H1 (cell line): ENCODE measurements around the gene ELMO1.

Source experiments
- EP300 ChIP-seq, 2 experiments: IDR thresholded peaks; 1 replicate in 1 of 2; 2 replicates in 1 of 2; pipeline ENCODE4 v1.6.1; 2011 to 2012; ENCODE audit warnings: low read depth in 2 of 2, low read length in 2 of 2, mild to moderate bottlenecking in 2 of 2, borderline replicate concordance in 1 of 2, inconsistent platforms in 1 of 2, moderate library complexity in 1 of 2
- POLR2AphosphoS5 ChIP-seq: IDR thresholded peaks from 2 replicates; pipeline ENCODE4 v1.6.1; 2011; ENCODE audit warnings: low read depth, low read length
- RNF2 ChIP-seq: fragments of 200-900, 300-1000 bp; sonication (generic); IDR thresholded peaks from 2 replicates; pipeline ENCODE4 v1.7.1; 2016; ENCODE audit warnings: borderline replicate concordance, low read depth, mild to moderate bottlenecking, antibody characterized with exemption, low read length; ENCODE audit not compliant: poor library complexity, severe bottlenecking; ENCODE audit errors: missing control alignments
- SIRT6 ChIP-seq: IDR thresholded peaks from one replicate; pipeline ENCODE4 v1.7.1; 2012; ENCODE audit warnings: low read length, inconsistent platforms
- SP2 ChIP-seq: IDR thresholded peaks from 2 replicates; pipeline ENCODE4 v1.6.1; 2012; ENCODE audit warnings: mild to moderate bottlenecking, low read length, inconsistent platforms
- TF ChIP-seq, protein P1 (sequence below), 3 experiments: IDR thresholded peaks; 1 replicate in 2 of 3; 2 replicates in 1 of 3; pipeline versions ENCODE4 v1.5.1 to v1.6.1; 2011; ENCODE audit warnings: low read length in 3 of 3, mild to moderate bottlenecking in 3 of 3, inconsistent platforms in 2 of 3, low read depth in 1 of 3, moderate library complexity in 1 of 3; ENCODE audit not compliant: insufficient read depth in 1 of 3; ENCODE audit errors: control extremely low read depth in 1 of 3

DNA sequence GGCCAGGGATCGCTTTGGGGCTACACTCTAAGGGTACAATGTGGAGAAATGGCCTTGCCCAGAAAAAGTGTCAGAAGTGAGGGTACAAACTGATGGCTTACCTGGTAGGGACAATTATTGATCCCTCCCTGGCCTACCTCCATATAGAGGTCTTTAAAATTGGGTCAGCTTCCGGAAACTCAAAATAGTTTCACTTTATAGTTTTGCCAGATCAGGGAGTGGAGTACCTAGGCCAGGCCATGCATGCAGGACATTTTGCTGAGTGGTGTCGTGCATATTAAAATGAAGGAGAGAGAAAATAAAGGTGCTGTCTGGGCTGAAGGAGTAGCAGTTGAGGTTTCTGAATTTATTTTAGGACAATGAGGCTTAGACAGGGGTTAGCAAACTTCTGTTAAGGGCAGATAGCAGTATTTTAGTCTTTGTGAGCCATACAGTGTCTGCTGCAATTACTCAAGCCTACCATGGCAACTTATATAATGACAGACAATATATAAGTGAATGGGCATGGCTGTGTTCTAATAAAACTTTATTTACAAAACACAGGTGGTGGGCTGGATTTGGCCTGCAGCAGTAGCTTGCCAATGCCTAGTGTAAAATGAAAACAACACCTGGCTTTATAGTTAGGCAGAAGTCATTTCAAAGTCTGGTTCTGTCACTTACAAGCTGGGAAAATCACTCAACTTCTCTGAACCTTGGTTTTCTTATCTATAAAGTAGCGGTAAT lies 547.5 kb downstream of the ELMO1 start:
- TF ChIP-seq POLR2AphosphoS5, result no peak
- no peak for TF ChIP-seq SP2
- TF ChIP-seq, protein P1, sequence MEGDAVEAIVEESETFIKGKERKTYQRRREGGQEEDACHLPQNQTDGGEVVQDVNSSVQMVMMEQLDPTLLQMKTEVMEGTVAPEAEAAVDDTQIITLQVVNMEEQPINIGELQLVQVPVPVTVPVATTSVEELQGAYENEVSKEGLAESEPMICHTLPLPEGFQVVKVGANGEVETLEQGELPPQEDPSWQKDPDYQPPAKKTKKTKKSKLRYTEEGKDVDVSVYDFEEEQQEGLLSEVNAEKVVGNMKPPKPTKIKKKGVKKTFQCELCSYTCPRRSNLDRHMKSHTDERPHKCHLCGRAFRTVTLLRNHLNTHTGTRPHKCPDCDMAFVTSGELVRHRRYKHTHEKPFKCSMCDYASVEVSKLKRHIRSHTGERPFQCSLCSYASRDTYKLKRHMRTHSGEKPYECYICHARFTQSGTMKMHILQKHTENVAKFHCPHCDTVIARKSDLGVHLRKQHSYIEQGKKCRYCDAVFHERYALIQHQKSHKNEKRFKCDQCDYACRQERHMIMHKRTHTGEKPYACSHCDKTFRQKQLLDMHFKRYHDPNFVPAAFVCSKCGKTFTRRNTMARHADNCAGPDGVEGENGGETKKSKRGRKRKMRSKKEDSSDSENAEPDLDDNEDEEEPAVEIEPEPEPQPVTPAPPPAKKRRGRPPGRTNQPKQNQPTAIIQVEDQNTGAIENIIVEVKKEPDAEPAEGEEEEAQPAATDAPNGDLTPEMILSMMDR (IDR thresholded peaks at IDR 0.05; ENCODE audit: control extremely low read depth in 1 of 3, insufficient read depth in 1 of 3, low read depth in 1 of 3, low read length in 3 of 3), result no peak
- TF ChIP-seq EP300 (IDR thresholded peaks at IDR 0.05; ENCODE audit: borderline replicate concordance in 1 of 2, low read depth in 2 of 2, low read length in 2 of 2), result no peak
- no peak for TF ChIP-seq SIRT6
- TF ChIP-seq RNF2, result no peak
